HL-60/S4 (cell line): ENCODE measurements around the gene CES4A.

Source experiments
- in situ Hi-C: fragments of 300-500 bp; cut with MboI; formaldehyde crosslinking; loops from 2 replicates; pipeline ENCODE4 v1.14.3; 2022; ENCODE audit warnings: low sequenced_read_pairs

Gene CES4A

DNA sequence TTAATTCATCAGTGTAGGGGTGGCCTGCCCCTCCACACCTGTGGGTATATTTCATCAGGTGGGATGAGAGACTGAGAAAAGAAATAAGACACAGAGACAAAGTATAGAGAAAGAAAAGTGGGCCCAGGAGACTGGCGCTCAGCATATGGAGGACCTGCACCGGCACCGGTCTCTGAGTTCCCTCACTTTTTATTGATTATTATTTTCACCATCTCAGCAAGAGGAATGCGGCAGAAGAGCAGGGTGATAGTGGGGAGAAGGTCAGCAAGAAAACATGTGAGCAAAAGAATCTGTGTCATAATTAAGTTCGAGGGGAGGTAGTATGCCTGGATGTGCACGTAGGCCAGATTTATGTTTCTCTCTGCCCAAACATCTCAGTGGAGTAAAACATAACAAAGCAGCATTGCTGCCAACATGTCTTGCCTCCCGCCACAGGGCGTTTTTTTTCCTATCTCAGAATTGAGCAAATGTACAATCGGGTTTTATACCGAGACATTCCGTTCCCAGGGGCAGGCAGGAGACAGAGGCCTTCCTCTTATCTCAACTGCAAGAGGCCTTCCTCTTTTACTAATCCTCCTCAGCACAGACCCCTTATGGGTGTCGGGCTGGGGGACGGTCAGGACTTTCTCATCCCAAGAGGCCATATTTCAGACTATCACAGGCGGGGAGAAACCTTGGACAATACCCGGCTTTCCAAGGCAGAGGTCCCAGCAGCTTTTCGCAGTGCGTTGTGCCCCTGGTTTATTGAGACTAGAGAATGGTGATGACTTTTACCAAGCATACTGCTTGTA, 32.8 kb upstream of the CES4A start:
- in situ Hi-C loops: loop anchor here (25.0 kb wide), 1 partner anchor 507 kb away; no protein-coding TSS in a partner anchor

DNA sequence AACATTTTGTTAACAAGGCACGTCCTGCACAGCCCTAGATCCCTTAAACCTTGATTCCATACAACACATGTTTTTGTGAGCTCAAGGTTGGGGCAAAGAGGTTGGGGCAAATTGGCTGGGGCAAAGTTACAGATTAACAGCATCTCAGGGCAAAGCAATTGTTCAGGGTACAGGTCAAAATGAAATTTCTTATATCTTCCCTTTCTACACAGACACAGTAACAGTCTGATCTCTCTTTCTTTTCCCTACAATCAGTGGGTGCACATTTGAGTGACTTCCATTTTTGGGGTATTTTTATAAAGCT, 32.3 kb upstream of the CES4A start:
- in situ Hi-C loops: loop anchor here (25.0 kb wide), 1 partner anchor 506 kb away; no protein-coding TSS in a partner anchor

GRCh38 chr16:66958857-66959703, 29.3 kb upstream of the CES4A start:
- in situ Hi-C loops: loop anchor here (25.0 kb wide), 1 partner anchor 503 kb away; no protein-coding TSS in a partner anchor

GRCh38 chr16:66959704-66960161, 28.7 kb upstream of the CES4A start:
- in situ Hi-C loops: loop anchor here (25.0 kb wide), 1 partner anchor 503 kb away; no protein-coding TSS in a partner anchor

DNA sequence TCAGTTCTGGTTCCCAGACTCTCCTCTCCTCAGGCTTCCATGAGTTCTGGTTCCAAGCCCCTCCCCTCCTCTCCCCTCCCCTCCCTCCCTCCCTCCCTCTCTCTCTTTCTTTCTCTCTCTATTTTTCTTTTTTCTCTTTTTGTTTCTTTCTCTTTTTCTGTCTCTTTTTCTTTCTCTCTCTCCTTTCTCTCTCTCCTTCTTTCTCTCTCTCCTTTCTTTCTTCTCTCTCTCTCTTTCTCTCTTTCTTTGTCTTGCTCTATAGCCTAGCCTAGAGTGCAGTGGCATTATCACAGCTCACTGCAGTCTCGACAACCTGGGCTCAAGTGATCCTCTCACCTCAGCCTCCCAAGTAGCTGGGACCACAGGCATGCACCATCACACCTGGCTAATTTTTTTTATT, 28.1 kb upstream of the CES4A start:
- in situ Hi-C loops: loop anchor here (25.0 kb wide), 1 partner anchor 502 kb away; no protein-coding TSS in a partner anchor

GRCh38 chr16:66961065-66961744, 27.2 kb upstream of the CES4A start, which contains the start of gene CES3:
CES3 (plus strand) TSS chr16:66961266; CDS start chr16:66961308, 42 bp downstream.
- in situ Hi-C loops: loop anchor here (25.0 kb wide), 1 partner anchor 501 kb away; no protein-coding TSS in a partner anchor

DNA sequence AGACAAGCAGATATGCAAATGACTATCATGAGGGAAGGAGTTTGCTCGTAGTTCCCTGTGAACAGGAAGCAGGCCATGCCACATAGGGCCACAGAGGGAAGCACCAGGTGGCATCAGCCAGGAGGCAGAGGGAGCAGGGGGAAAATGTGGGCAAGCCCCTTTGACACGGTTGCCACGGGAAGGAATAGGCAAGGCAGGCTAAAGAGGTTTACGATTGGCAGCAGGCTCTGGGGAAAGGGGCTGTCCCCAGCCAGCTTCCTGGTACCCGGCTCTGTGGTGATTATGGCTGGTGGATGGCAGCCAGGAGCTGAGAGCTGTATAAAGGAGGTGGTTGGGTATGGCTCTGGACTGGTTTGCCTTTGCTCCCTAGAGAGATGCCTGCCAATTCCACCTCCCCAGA, 26.5 kb upstream of the CES4A start:
- in situ Hi-C loops: loop anchor here (25.0 kb wide), 1 partner anchor 500 kb away; no protein-coding TSS in a partner anchor

DNA sequence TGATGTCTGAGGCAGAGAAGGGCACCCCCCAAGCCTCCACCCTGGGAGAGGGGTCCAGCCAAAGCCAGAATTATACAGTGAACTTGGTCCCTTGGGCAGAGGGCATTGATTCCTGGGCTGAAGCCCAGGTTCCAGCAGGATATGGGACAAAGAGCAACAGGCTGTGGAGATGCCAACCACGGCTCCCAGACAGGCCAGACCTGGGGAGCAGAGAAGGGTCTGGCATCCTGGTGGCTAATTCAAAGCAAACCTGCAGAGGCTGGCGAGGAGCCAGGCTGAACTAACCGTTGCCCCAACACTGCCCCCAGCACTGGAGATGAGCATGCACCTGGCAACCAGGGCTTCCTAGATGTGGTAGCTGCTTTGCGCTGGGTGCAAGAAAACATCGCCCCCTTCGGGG, 24.3 kb upstream of the CES4A start:
- in situ Hi-C loops: loop anchor here (25.0 kb wide), 1 partner anchor 498 kb away; no protein-coding TSS in a partner anchor

GRCh38 chr16:66968847-66969246, 19.5 kb upstream of the CES4A start:
- in situ Hi-C loops: loop anchor here (25.0 kb wide), 1 partner anchor 493 kb away; no protein-coding TSS in a partner anchor

DNA sequence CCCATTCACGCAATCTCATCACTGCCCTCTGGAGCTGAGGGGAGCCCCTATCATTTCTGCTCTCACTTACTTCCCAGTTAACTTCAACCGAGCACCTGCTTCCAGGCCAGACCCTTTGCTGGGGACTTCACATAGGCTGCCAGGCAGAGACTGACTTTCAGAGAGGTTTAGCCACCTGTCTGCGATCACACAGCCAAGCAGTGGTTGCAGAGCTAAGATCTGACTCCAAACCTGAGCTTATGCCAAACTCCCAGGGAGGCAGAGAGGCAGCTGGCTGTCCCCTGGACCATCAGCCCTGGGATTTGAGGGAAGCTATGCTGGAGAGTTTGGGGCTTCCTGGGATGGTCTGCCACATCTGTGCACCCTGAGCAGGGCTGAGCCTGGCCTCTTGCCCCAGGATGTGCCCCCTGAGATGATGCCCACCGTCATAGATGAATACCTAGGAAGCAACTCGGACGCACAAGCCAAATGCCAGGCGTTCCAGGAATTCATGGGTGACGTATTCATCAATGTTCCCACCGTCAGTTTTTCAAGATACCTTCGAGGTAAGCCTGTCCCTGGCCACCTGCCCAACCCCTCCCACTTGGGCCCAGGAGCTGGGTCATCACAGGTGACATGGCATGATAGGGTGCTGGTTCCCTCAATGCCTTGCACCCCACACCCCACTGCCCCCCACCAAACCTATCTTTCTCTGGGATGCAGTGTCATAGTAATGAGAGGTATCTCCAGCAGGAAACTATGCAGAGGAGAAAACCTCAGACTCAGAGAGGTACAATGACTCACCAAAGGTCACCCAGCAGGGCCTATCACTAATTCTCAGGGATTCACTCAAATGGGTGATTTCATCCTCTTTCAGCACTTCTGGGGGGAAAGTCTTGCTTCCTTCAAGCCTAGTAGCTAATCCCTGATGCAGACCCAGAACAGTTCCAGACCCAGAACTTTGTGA, 17.3 kb upstream of the CES4A start:
- in situ Hi-C loops: loop anchor here (25.0 kb wide), 1 partner anchor 491 kb away; no protein-coding TSS in a partner anchor

- in situ Hi-C loops: loop anchor here (25.0 kb wide), 1 partner anchor 489 kb away; no protein-coding TSS in a partner anchor
Observed at GRCh38 chr16:66972983-66973382, 15.4 kb upstream of the CES4A start.

DNA sequence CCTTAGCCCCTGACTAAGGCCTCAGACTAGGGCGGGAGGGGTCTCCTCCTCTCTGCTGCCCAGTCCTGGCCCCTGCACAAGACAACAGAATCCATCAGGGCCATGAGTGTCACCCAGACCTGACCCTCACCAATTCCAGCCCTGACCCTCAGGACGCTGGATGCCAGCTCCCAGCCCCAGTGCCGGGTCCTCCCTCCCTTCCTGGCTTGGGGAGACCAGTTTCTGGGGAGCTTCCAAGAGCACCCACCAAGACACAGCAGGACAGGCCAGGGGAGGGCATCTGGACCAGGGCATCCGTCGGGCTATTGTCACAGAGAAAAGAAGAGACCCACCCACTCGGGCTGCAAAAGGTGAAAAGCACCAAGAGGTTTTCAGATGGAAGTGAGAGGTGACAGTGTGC, 14.7 kb upstream of the CES4A start:
- in situ Hi-C loops: loop anchor here (25.0 kb wide), 1 partner anchor 489 kb away; no protein-coding TSS in a partner anchor

DNA sequence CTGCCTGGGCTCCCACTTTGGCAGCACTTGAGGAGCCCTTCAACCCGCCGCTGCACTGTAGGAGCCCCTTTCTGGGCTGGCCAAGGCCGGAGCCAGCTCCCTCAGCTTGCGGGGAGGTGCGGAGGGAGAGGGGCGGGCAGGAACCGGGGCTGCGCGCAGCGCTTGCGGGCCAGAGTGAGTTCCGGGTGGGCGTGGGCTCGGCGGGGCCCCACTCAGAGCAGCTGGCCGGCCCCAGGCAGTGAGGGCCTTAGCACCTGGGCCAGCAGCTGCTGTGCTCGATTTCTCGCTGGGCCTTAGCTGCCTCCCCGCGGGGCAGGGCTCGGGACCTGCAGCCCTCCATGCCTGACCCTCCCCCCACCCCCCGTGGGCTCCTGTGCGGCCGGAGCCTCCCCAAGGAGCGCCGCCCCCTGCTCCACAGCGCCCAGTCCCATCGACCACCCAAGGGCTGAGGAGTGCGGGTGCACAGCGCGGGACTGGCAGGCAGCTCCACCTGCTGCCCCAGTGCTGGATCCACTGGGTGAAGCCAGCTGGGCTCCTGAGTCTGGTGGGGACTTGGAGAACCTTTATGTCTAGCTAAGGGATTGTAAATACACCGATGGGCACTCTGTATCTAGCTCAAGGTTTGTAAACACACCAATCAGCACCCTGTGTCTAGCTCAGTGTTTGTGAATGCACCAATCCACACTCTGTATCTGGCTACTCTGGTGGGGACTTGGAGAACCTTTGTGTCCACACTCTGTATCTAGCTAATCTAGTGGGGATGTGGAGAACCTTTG, 14.0 kb upstream of the CES4A start:
- in situ Hi-C loops: loop anchor here (25.0 kb wide), 1 partner anchor 488 kb away; no protein-coding TSS in a partner anchor

- in situ Hi-C loops: loop anchor here (25.0 kb wide), 1 partner anchor 487 kb away; no protein-coding TSS in a partner anchor
Observed at GRCh38 chr16:66974932-66975246, 13.5 kb upstream of the CES4A start.

- in situ Hi-C loops: no loop called here
Observed at GRCh38 chr16:66975302-66975893, 13.0 kb upstream of the CES4A start.

DNA sequence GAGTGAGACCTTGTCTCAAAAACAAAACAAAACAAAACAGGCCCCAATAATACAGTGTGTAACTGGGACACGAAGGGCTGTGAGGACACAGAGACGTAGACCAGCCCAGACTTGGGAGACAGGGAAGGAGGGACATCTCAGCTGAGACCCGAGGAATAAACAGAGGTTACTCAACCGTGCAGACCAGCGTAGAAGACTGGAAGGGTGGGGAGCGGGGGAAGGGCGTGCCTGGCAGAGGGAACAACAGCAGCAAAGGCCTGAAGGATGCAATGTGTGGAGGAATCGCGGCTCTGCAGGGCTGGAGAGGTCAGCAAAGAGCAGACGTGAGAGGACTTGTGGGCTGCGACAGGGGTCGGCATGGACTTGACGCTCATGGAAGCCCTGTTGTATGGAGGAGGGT, 11.6 kb upstream of the CES4A start:
- in situ Hi-C loops: no loop called here

GRCh38 chr16:66977341-66978113, 10.9 kb upstream of the CES4A start:
- in situ Hi-C loops: no loop called here
